Omental fat pad (tissue), 4 donors: ENCODE results near the gene FAM89B. TPM values are rescaled to one million over a fixed set of nuclear protein-coding genes. Genes with fewer than 3 reads are reported as not detected.
A peak's percentile ranks its signal among the peaks of the same experiment; 100 is the strongest.

Experiments
- ATAC-seq: fragments of 150-250 bp; one replicate; pipeline ENCODE4 v1.9.1; 2016; ENCODE audit warnings: mild to moderate bottlenecking, moderate library complexity; ENCODE audit not compliant: low FRiP score
- DNase-seq: peaks from one replicate; pipeline ENCODE4 v3.0.0-alpha.2; 2019; ENCODE audit warnings: low spot score
- CTCF ChIP-seq, 3 donors: fragments of 450-650 bp; IDR thresholded peaks; one replicate each; pipeline ENCODE4 v1.5.1; 2016 to 2017; ENCODE audit warnings: antibody characterized with exemption in 3 of 3, mild to moderate bottlenecking in 3 of 3, moderate library complexity in 2 of 3
- total RNA-seq, 4 donors: library from RNA; depleted of rRNA; stranded (reverse); fragments of >200 nt; gene quantifications; one replicate each; pipeline ENCODE4 v1.1.0, GENCODE V29; 2016

The FAM89B gene
- total RNA-seq, 4 donors from 2014 or later, result 29.1 to 37.4 (median 33.1) TPM

- no peak for ATAC-seq
- no peak for DNase-seq
- TF ChIP-seq CTCF (IDR thresholded peaks at IDR 0.05), result no peak
These were observed 35.7 kb upstream of the FAM89B start for GRCh38 chr11:65536412-65537295.

GRCh38 chr11:65537296-65537597, 35.1 kb upstream of the FAM89B start:
- ATAC-seq (no peak), DNase-seq (no peak)
- no peak for TF ChIP-seq CTCF (IDR thresholded peaks at IDR 0.05)

GRCh38 chr11:65537620-65538231, 34.6 kb upstream of the FAM89B start:
- TF ChIP-seq CTCF (IDR thresholded peaks at IDR 0.05), result no peak
- DNase-seq, result no peak
- no peak for ATAC-seq

GRCh38 chr11:65538232-65538914, 34.0 kb upstream of the FAM89B start:
- DNase-seq (no peak), ATAC-seq (no peak)
- TF ChIP-seq CTCF (IDR thresholded peaks at IDR 0.05), result no peak

- DNase-seq (no peak), ATAC-seq (no peak)
- no peak for TF ChIP-seq CTCF (IDR thresholded peaks at IDR 0.05)
These were observed 33.2 kb upstream of the FAM89B start for GRCh38 chr11:65538915-65539743.

GRCh38 chr11:65539744-65540289, 32.5 kb upstream of the FAM89B start:
- DNase-seq, result no peak
- no peak for TF ChIP-seq CTCF (IDR thresholded peaks at IDR 0.05)
- peak; percentile 8 for ATAC-seq
